ENCODE measurements around the gene TCF19. TPM values are rescaled to one million over a fixed set of nuclear protein-coding genes. Genes with fewer than 3 reads are reported as not detected.
"Not testable (repeated sequence)": the region's sequence is repeated elsewhere in the genome, so short reads cannot be mapped to it uniquely, and the experiment has no call there.

The TCF19 gene
- total RNA-seq, 1 donor from 2014 or later = 8.5 TPM

- no peak overlapping the region for H3K27ac Mint-ChIP-seq
- H3K4me3 Mint-ChIP-seq = no peak overlapping the region
- TF ChIP-seq CTCF (IDR thresholded peaks at IDR 0.05; ENCODE audit: unreplicated experiment) = no peak
- DNase-seq (ENCODE audit: low spot score in 2 of 2, unreplicated experiment in 2 of 2) = no peak
- H3K9me3 Mint-ChIP-seq = no peaks in the 10 kb centered on the region
- H3K36me3 Mint-ChIP-seq = no peaks in the 10 kb centered on the region
- peaks cover 3% of the 10 kb centered on the region for H3K27me3 Mint-ChIP-seq (ENCODE audit: low read depth)
- H3K4me1 Mint-ChIP-seq = no peaks in the 10 kb centered on the region
Measured at GRCh38 chr6:31178143-31179041, 20.0 kb downstream of the TCF19 start.

GRCh38 chr6:31179042-31179386 is 20.6 kb downstream of the TCF19 start:
- H3K36me3 Mint-ChIP-seq = no peaks in the 10 kb centered on the region
- peaks cover 3% of the 10 kb centered on the region for H3K27me3 Mint-ChIP-seq (ENCODE audit: low read depth)
- no peaks in the 10 kb centered on the region for H3K9me3 Mint-ChIP-seq
- TF ChIP-seq CTCF (IDR thresholded peaks at IDR 0.05; ENCODE audit: unreplicated experiment) = no peak
- H3K4me1 Mint-ChIP-seq = no peaks in the 10 kb centered on the region
- no peak for DNase-seq (ENCODE audit: low spot score in 2 of 2, unreplicated experiment in 2 of 2)
- H3K27ac Mint-ChIP-seq = no peak overlapping the region
- no peak overlapping the region for H3K4me3 Mint-ChIP-seq

- Mint-ChIP-seq H3K9me3 (no peaks in the 10 kb centered on the region), H3K36me3 (no peaks in the 10 kb centered on the region), H3K4me3 (no peak overlapping the region), H3K27me3 (ENCODE audit: low read depth) (peaks cover 3% of the 10 kb centered on the region), H3K4me1 (no peaks in the 10 kb centered on the region), H3K27ac (no peak overlapping the region)
- TF ChIP-seq CTCF (IDR thresholded peaks at IDR 0.05; ENCODE audit: unreplicated experiment) = no peak
- DNase-seq (ENCODE audit: low spot score in 2 of 2, unreplicated experiment in 2 of 2) = no peak
Measured at GRCh38 chr6:31179896-31180295, 21.5 kb downstream of the TCF19 start.

- Mint-ChIP-seq H3K36me3 (no peaks in the 10 kb centered on the region), H3K4me3 (no peak overlapping the region), H3K4me1 (no peaks in the 10 kb centered on the region), H3K9me3 (no peaks in the 10 kb centered on the region), H3K27me3 (ENCODE audit: low read depth) (peaks cover 3% of the 10 kb centered on the region), H3K27ac (no peak overlapping the region)
- DNase-seq (ENCODE audit: low spot score in 2 of 2, unreplicated experiment in 2 of 2) = no peak
- TF ChIP-seq CTCF (IDR thresholded peaks at IDR 0.05; ENCODE audit: unreplicated experiment) = no peak
Measured at GRCh38 chr6:31180500-31180899, 22.1 kb downstream of the TCF19 start.

GRCh38 chr6:31183287-31183686 is 24.9 kb downstream of the TCF19 start:
- not testable (repeated sequence) for H3K4me1 Mint-ChIP-seq; H3K9me3 Mint-ChIP-seq; H3K4me3 Mint-ChIP-seq; DNase-seq (ENCODE audit: low spot score in 2 of 2, unreplicated experiment in 2 of 2); H3K36me3 Mint-ChIP-seq; H3K27ac Mint-ChIP-seq; H3K27me3 Mint-ChIP-seq (ENCODE audit: low read depth)

GRCh38 chr6:31183859-31184258 is 25.5 kb downstream of the TCF19 start:
- H3K27me3 Mint-ChIP-seq (ENCODE audit: low read depth); H3K9me3 Mint-ChIP-seq; H3K27ac Mint-ChIP-seq; H3K4me3 Mint-ChIP-seq; DNase-seq (ENCODE audit: low spot score in 2 of 2, unreplicated experiment in 2 of 2); H3K4me1 Mint-ChIP-seq; H3K36me3 Mint-ChIP-seq: not testable (repeated sequence)

GRCh38 chr6:31185695-31186051 is 27.3 kb downstream of the TCF19 start:
- H3K27ac Mint-ChIP-seq; DNase-seq (ENCODE audit: low spot score in 2 of 2, unreplicated experiment in 2 of 2); H3K36me3 Mint-ChIP-seq; H3K27me3 Mint-ChIP-seq (ENCODE audit: low read depth); H3K9me3 Mint-ChIP-seq; H3K4me1 Mint-ChIP-seq; H3K4me3 Mint-ChIP-seq: not testable (repeated sequence)

All from mesothelial cell of epicardium (in vitro differentiated cells).